ENCODE results near the gene ADGRG3.

GRCh38 chr16:57732037-57732436 lies 63.9 kb downstream of the ADGRG3 start:
- no peak for TF ChIP-seq ISL1 (CRISPR knock-in tag; IDR thresholded peaks at IDR 0.05)
- no peak for TF ChIP-seq BACH2 (CRISPR knock-in tag; IDR thresholded peaks at IDR 0.05; ENCODE audit: borderline replicate concordance)
- no peak for TF ChIP-seq ARNTL (CRISPR knock-in tag; IDR thresholded peaks at IDR 0.05; ENCODE audit: borderline replicate concordance, low read depth)
- TF ChIP-seq, protein P1, sequence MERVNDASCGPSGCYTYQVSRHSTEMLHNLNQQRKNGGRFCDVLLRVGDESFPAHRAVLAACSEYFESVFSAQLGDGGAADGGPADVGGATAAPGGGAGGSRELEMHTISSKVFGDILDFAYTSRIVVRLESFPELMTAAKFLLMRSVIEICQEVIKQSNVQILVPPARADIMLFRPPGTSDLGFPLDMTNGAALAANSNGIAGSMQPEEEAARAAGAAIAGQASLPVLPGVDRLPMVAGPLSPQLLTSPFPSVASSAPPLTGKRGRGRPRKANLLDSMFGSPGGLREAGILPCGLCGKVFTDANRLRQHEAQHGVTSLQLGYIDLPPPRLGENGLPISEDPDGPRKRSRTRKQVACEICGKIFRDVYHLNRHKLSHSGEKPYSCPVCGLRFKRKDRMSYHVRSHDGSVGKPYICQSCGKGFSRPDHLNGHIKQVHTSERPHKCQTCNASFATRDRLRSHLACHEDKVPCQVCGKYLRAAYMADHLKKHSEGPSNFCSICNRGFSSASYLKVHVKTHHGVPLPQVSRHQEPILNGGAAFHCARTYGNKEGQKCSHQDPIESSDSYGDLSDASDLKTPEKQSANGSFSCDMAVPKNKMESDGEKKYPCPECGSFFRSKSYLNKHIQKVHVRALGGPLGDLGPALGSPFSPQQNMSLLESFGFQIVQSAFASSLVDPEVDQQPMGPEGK (CRISPR knock-in tag; IDR thresholded peaks at IDR 0.05; ENCODE audit: borderline replicate concordance), result no peak
- TF ChIP-seq RARB (CRISPR knock-in tag; IDR thresholded peaks at IDR 0.05), result no peak
- TF ChIP-seq SNAI2 (CRISPR knock-in tag; IDR thresholded peaks at IDR 0.05), result no peak
- TF ChIP-seq, protein P2, sequence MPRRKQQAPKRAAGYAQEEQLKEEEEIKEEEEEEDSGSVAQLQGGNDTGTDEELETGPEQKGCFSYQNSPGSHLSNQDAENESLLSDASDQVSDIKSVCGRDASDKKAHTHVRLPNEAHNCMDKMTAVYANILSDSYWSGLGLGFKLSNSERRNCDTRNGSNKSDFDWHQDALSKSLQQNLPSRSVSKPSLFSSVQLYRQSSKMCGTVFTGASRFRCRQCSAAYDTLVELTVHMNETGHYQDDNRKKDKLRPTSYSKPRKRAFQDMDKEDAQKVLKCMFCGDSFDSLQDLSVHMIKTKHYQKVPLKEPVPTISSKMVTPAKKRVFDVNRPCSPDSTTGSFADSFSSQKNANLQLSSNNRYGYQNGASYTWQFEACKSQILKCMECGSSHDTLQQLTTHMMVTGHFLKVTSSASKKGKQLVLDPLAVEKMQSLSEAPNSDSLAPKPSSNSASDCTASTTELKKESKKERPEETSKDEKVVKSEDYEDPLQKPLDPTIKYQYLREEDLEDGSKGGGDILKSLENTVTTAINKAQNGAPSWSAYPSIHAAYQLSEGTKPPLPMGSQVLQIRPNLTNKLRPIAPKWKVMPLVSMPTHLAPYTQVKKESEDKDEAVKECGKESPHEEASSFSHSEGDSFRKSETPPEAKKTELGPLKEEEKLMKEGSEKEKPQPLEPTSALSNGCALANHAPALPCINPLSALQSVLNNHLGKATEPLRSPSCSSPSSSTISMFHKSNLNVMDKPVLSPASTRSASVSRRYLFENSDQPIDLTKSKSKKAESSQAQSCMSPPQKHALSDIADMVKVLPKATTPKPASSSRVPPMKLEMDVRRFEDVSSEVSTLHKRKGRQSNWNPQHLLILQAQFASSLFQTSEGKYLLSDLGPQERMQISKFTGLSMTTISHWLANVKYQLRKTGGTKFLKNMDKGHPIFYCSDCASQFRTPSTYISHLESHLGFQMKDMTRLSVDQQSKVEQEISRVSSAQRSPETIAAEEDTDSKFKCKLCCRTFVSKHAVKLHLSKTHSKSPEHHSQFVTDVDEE (CRISPR knock-in tag; IDR thresholded peaks at IDR 0.05), result no peak
